GM19438 (cell line): Measurements from ENCODE around the gene RGS17.
"Not testable (repeated sequence)": the region's sequence is repeated elsewhere in the genome, so short reads cannot be mapped to it uniquely, and the experiment has no call there.

ENCODE experiments used
- ATAC-seq: cut with Tn5 transposase; IDR thresholded peaks from one replicate; pipeline ENCODE4 v1.9.1; 2021; ENCODE audit warnings: low read depth; ENCODE audit not compliant: unreplicated experiment

Gene RGS17

GRCh38 chr6:152999538-152999937 is 131.5 kb downstream of the RGS17 start:
- not testable (repeated sequence) for ATAC-seq

- no peak for ATAC-seq
Measured at GRCh38 chr6:152993847-152994246, 137.2 kb downstream of the RGS17 start.

- ATAC-seq, result no peak
Measured at GRCh38 chr6:152993431-152993830, 137.7 kb downstream of the RGS17 start.

- no peak for ATAC-seq
Measured at GRCh38 chr6:152986978-152987377, 144.1 kb downstream of the RGS17 start.

GRCh38 chr6:152985300-152985699 is 145.8 kb downstream of the RGS17 start:
- not testable (repeated sequence) for ATAC-seq

- ATAC-seq, result peak; percentile 32
Measured at GRCh38 chr6:152984513-152984872, 146.6 kb downstream of the RGS17 start.

GRCh38 chr6:152983637-152984512 is 147.2 kb downstream of the RGS17 start:
- peak; percentile 17 for ATAC-seq

GRCh38 chr6:152982904-152983636 is 148.0 kb downstream of the RGS17 start, which contains the start of gene FBXO5:
TSS of gene FBXO5 (minus strand) at chr6:152983041. CDS start at chr6:152982959, 82 bp downstream.
- peak; percentile 73 for ATAC-seq

- peak; percentile 0 for ATAC-seq
Measured at GRCh38 chr6:152981989-152982903, 148.8 kb downstream of the RGS17 start.

GRCh38 chr6:152981219-152981618 is 149.9 kb downstream of the RGS17 start:
- ATAC-seq, result no peak

- ATAC-seq, result no peak
Measured at GRCh38 chr6:152980656-152981055, 150.4 kb downstream of the RGS17 start.

- ATAC-seq, result no peak
Measured at GRCh38 chr6:152979116-152979515, 152.0 kb downstream of the RGS17 start.

GRCh38 chr6:152978058-152978457 is 153.0 kb downstream of the RGS17 start:
- no peak for ATAC-seq

GRCh38 chr6:152977556-152977955 is 153.5 kb downstream of the RGS17 start:
- ATAC-seq, result no peak

GRCh38 chr6:152976749-152977148 is 154.3 kb downstream of the RGS17 start:
- no peak for ATAC-seq

- ATAC-seq, result no peak
Measured at GRCh38 chr6:152975204-152975915, 155.7 kb downstream of the RGS17 start.

GRCh38 chr6:152973916-152974315 is 157.2 kb downstream of the RGS17 start:
- ATAC-seq, result no peak

GRCh38 chr6:152969688-152970418 is 161.2 kb downstream of the RGS17 start:
- ATAC-seq, result no peak

- ATAC-seq, result not testable (repeated sequence)
Measured at GRCh38 chr6:152966168-152966894, 164.8 kb downstream of the RGS17 start.
